CD4-positive, alpha-beta T cell treated with Interleukin-2 at 100 ng/mL for 4 hours (primary cell): ENCODE measurements around the gene TMEM185B.
A peak's percentile ranks its signal among the peaks of the same experiment; 100 is the strongest.
"Not testable (repeated sequence)": the region's sequence is repeated elsewhere in the genome, so short reads cannot be mapped to it uniquely, and the experiment has no call there.

Source experiments
- DNase-seq: peaks from one replicate; pipeline ENCODE4 v3.0.0-alpha.2; 2020; ENCODE audit warnings: low spot score

TMEM185B gene

DNA sequence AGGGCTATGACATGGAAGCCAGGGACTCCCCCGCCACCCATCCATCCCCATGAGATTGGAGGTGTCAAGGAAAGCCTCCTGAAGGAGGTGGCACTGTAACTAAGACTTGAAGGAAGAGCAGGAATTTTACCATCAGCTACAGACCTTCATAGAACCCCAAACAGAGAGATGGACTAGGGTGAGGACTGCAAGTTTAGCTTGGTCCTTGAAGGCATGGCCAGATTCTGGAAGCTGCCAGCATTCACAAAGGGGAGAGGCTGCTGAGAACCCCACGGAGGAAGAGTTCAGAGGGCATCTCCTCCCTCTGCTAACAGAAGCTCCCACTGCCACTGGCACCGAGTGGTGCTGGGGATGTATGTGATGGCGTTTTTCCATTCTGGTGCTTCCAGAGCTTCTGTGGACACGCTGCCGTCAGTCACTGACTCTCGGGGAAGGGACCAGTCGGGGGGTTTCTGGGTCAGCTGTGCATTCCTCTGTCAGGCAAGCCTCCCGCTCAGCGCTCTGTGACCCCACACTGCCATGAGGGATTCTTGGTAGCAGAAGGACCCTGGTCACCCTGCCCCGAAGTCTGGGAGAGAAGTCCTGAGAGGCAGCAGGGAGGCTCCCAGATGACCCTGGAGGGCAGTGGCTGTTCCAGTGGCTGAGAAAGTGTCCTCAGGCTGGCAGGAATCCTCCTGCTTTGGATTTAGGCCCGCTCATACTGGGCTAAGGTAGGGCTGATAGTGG, 18.1 kb downstream of the TMEM185B start:
- DNase-seq = no peak

- DNase-seq = no peak
Observed at GRCh38 chr2:120204417-120204816, 18.8 kb downstream of the TMEM185B start.

- no peak for DNase-seq
Observed at GRCh38 chr2:120204022-120204405, 19.2 kb downstream of the TMEM185B start.

GRCh38 chr2:120203251-120204021, 19.8 kb downstream of the TMEM185B start:
- no peak for DNase-seq

DNA sequence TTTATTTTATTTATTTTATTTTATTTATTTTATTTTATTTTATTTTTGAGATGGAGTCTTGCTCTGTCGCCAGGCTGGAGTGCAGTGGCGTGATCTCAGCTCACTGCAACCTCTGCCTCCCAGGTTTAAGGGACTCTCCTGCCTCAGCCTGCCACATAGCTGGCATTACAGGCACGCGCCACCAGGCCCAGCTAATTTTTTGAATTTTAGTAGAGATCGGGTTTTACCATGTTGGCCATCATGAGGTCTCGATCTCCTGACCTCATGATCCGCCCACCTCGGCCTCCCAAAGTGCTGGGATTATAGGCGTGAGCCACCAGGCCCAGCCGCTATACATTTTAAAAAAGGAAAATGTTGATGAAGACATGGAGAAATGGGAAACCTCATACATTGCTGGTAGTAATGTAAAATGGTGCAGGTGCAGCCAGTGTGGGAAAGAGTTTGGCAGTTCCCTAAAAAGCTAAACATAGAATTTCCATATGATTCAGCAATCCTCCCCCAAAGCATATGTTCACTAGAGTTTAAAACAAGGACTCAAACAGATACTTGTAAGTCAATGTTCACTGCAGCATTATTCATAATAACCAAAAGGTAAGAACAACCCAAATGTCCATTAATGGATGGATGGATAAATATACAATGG, 23.3 kb downstream of the TMEM185B start:
- DNase-seq = not testable (repeated sequence)

DNA sequence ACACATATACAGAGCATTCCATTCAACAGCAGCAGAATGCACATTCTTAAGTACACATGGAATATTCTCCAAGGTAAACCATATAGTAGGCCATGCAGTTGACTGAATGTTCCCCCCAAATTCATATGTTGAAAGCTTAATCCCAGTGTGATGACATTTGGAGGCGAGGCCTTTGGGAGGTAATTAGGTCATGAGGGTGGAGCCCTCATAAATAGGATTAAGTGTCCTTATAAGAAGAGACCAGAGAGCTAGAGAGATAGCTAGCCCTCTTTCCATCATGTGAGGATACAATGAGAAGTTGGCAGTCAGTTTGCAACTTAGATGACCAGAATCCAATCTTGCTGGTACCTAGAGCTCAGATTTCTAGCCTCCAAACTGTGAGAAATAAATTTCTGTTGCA, 27.6 kb downstream of the TMEM185B start:
- no peak for DNase-seq

DNA sequence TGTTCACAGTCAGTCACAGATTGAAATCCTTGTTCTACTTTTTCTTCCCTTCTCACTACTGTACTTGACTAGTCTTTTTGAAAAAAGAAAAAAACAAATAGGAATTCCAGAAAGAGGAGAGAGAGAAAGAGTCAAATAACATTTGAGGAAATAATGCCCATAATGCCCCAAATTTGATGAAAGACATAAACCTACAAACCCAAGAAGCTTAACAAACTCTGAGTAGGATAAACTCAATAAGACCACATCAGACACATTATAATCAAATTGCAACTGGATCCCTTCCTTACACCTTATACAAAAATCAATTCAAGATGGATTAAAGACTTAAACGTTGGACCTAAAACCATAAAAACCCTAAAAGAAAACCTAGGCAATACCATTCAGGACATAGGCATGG, 30.9 kb downstream of the TMEM185B start:
- DNase-seq = no peak

DNA sequence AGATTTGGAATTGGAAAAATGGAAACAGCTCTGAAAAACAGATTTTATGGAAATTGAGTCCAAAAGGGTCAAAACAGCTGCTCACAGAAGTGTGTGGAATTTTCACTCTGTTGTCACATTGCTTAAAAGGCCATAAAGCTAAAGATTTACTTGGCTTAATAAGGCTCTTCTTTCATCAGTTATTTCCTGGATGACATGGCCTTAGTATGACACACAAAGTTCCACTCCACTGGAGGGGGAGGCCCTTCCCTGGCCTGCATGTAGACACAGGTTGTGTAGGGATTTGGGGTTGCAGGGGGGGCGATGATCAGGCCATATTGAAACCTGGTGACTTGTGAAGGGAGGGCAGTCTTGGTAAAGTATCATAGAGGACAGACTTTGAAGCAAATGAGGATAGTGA, 34.0 kb downstream of the TMEM185B start:
- DNase-seq = no peak

DNA sequence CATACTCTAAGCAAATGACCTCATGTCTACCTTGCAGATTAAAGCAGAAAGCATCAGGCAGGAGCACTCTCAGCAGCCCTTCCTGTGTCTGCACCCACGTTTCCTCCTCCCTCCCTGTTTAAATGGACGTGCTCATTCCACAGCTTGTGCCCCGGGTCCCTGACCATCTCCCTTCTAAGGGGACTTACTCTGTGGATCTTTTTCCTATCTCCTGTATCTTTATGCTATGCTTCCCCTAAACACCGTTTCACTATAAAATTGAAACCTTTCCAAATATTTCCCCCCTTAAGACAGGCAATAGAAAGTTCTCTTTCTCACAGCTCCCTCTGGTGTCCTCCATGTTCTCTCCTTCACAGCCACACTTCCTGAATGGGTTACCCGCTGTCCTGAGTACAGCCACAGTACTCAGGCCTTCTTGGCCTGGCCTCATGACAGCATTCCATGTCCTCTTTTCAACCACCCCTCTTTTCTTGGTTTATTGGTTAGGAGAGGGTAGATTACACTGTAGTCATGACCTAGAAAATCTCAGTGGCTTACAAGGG, 41.1 kb downstream of the TMEM185B start:
- DNase-seq = peak; percentile 16

DNA sequence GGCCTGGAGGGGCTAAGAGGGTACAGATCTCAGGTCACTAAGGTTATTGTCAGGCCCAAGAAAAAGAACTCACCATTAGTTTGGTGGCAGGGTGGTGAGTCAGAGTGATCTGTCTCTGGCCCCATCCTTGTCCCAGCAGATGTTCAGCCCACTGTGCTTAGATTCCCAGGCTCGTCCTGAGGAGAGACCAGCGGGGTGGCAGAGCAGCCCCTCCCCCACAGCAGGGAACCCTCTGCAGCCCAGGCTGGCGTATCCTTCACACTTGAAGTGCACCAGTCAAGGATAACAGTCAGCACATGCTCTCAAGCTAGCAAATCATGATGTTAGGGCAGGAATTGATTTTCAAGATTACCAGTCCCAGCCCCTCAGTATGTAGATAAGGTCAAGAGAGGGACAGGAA, 43.1 kb downstream of the TMEM185B start:
- no peak for DNase-seq

DNA sequence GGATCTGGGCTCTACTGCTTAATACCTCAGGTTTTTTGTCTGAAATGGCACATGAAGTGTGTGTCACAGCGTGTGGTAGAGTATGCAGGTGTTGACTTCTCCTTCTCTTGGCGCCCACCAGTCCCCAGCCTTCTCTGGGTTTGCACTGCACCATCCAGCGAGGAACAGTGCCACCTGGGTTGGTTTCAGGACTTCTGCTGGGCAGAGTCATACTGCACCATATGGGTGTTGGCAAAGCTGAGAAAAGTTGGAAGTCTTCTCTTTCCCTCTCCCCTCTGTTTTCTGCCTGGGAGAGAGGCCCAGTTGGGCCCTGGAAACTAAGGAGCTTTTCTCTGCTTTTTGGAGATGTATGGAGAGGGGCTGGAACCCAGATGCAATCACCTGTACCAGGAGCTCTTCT, 43.8 kb downstream of the TMEM185B start:
- no peak for DNase-seq

- no peak for DNase-seq
Observed at GRCh38 chr2:120177973-120178372, 45.2 kb downstream of the TMEM185B start.

GRCh38 chr2:120177001-120177621, 46.1 kb downstream of the TMEM185B start:
- DNase-seq = peak; percentile 83

- no peak for DNase-seq
Observed at GRCh38 chr2:120176526-120176925, 46.7 kb downstream of the TMEM185B start.

DNA sequence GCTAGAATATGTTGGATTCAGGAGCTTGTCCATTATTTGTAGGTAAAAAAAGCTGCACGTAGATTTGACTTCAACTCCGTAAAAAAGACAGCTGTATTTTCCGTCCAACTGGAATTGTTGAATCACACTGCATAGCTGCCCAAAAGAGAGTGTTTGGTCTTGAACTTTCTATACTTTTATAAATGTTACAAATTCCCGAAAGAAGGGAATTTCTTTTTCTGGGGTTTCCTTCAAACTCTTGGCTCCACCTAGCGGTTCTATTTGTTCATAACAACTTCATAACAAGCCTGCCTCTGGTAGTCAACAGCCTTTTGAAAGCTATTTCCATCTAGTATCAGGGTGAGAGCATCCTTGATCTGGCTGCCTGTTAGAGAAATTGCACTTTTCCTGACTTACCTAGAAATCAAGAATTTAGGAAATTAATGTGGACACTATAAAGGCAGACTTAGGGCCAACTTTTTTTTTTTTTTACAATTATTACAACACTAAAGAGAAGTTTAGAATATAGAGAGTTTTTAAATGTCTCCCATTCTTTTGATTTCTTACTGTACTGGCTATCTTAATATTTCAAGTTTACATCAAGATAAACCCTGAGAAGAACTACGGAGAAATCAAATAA, 48.1 kb downstream of the TMEM185B start:
- DNase-seq = peak; percentile 72
